ENCODE results near the gene RASGRP1.

RASGRP1 gene

GRCh38 chr15:38600236-38600635, 35.6 kb upstream of the RASGRP1 start:
- TF ChIP-seq, protein P1, sequence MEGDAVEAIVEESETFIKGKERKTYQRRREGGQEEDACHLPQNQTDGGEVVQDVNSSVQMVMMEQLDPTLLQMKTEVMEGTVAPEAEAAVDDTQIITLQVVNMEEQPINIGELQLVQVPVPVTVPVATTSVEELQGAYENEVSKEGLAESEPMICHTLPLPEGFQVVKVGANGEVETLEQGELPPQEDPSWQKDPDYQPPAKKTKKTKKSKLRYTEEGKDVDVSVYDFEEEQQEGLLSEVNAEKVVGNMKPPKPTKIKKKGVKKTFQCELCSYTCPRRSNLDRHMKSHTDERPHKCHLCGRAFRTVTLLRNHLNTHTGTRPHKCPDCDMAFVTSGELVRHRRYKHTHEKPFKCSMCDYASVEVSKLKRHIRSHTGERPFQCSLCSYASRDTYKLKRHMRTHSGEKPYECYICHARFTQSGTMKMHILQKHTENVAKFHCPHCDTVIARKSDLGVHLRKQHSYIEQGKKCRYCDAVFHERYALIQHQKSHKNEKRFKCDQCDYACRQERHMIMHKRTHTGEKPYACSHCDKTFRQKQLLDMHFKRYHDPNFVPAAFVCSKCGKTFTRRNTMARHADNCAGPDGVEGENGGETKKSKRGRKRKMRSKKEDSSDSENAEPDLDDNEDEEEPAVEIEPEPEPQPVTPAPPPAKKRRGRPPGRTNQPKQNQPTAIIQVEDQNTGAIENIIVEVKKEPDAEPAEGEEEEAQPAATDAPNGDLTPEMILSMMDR (IDR thresholded peaks at IDR 0.05): no peak

GRCh38 chr15:38598749-38599148, 34.1 kb upstream of the RASGRP1 start:
- H3K27ac ChIP-seq: no peak overlapping the region
- TF ChIP-seq, protein P1 (IDR thresholded peaks at IDR 0.05): no peak
- no peaks in the 10 kb centered on the region for H3K9me3 ChIP-seq
- no peaks in the 10 kb centered on the region for H3K36me3 ChIP-seq
- no peak overlapping the region for H3K4me3 ChIP-seq (ENCODE audit: low read depth in 1 of 2, low read length in 1 of 2)
- H3K4me1 ChIP-seq (ENCODE audit: control insufficient read depth in 1 of 2, insufficient read depth in 1 of 2, low read depth in 1 of 2, low read length in 1 of 2): peaks cover 0 to 8% of the 10 kb centered on the region in 2 experiments
- H3K27me3 ChIP-seq: no peaks in the 10 kb centered on the region

More at GRCh38 chr15:38600236-38600635, 35.6 kb upstream of the RASGRP1 start:
- Histone ChIP-seq H3K27ac (no peak overlapping the region), H3K9me3 (no peaks in the 10 kb centered on the region), H3K27me3 (peaks cover 5% of the 10 kb centered on the region), H3K4me1 (ENCODE audit: control insufficient read depth in 1 of 2, insufficient read depth in 1 of 2, low read depth in 1 of 2, low read length in 1 of 2) (no peaks in the 10 kb centered on the region), H3K36me3 (no peaks in the 10 kb centered on the region), H3K4me3 (ENCODE audit: low read depth in 1 of 2, low read length in 1 of 2) (no peak overlapping the region)

DNA sequence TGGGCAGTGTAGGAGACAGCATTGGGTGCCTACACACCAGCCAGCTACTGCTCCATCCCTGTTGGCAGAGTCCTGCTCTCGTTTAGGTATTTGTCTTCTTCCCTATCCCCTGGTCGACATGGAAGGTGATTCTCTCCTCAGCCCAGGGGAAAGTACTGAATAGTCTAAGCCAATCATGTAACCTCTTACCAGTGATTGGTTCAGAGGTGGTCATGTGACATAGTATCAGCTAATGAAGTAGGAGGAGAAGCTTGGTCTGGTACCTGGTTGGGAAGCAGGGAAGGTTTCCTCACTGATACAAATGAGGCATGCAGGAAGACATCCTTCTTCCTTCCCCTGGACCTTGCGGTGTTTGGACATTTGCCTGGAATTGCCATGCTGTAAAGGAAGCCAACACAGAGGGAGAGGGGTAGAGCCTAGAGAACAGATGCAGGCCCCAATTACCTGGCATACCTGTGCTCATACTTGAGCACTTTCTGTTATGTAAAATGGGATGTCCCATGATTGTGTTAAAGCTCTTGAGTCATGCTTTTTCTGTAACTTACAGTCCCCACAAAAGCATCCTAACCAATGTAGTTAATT, 32.7 kb upstream of the RASGRP1 start:
- Histone ChIP-seq H3K4me3 (ENCODE audit: low read depth in 1 of 2, low read length in 1 of 2) (no peak overlapping the region), H3K36me3 (no peaks in the 10 kb centered on the region), H3K4me1 (ENCODE audit: control insufficient read depth in 1 of 2, insufficient read depth in 1 of 2, low read depth in 1 of 2, low read length in 1 of 2) (peaks cover 0 to 8% of the 10 kb centered on the region in 2 experiments), H3K27me3 (no peaks in the 10 kb centered on the region), H3K9me3 (no peaks in the 10 kb centered on the region), H3K27ac (no peak overlapping the region)
- TF ChIP-seq, protein P1 (IDR thresholded peaks at IDR 0.05): no peak

- no peaks in the 10 kb centered on the region for H3K27me3 ChIP-seq
- H3K9me3 ChIP-seq: no peaks in the 10 kb centered on the region
- no peak overlapping the region for H3K4me3 ChIP-seq (ENCODE audit: low read depth in 1 of 2, low read length in 1 of 2)
- H3K36me3 ChIP-seq: no peaks in the 10 kb centered on the region
- TF ChIP-seq, protein P1 (IDR thresholded peaks at IDR 0.05): no peak
- H3K27ac ChIP-seq: no peak overlapping the region
- peaks cover 0 to 8% of the 10 kb centered on the region in 2 experiments for H3K4me1 ChIP-seq (ENCODE audit: control insufficient read depth in 1 of 2, insufficient read depth in 1 of 2, low read depth in 1 of 2, low read length in 1 of 2)
Observed at GRCh38 chr15:38593524-38593923, 28.9 kb upstream of the RASGRP1 start.

GRCh38 chr15:38589502-38589901, 24.9 kb upstream of the RASGRP1 start:
- peaks cover 0 to 5% of the 10 kb centered on the region in 2 experiments for H3K4me1 ChIP-seq (ENCODE audit: control insufficient read depth in 1 of 2, insufficient read depth in 1 of 2, low read depth in 1 of 2, low read length in 1 of 2)
- TF ChIP-seq, protein P1 (IDR thresholded peaks at IDR 0.05): no peak
- H3K36me3 ChIP-seq: no peaks in the 10 kb centered on the region
- H3K9me3 ChIP-seq: no peaks in the 10 kb centered on the region
- H3K4me3 ChIP-seq (ENCODE audit: low read depth in 1 of 2, low read length in 1 of 2): no peak overlapping the region
- H3K27me3 ChIP-seq: no peaks in the 10 kb centered on the region
- no peak overlapping the region for H3K27ac ChIP-seq

All from neutrophil (primary cell).